Neural progenitor cell (in vitro differentiated cells): Measurements from ENCODE around the gene LRBA.

Experiments
- CTCF ChIP-seq: fragments of 200-600 bp; sonication (generic); IDR thresholded peaks from 2 replicates; pipeline ENCODE4 v1.5.1; 2017; ENCODE audit warnings: antibody characterized with exemption, mild to moderate bottlenecking
- EZH2 ChIP-seq: fragments of 200-600 bp; sonication (generic); IDR thresholded peaks from 2 replicates; pipeline ENCODE4 v1.6.1; 2017; ENCODE audit warnings: antibody characterized with exemption, mild to moderate bottlenecking, moderate library complexity
- EZH2phosphoT487 ChIP-seq: fragments of 200-600 bp; sonication (generic); IDR thresholded peaks from 2 replicates; pipeline ENCODE4 v1.6.1; 2017; ENCODE audit warnings: antibody characterized with exemption

GRCh38 chr4:150814873-150815272, 200.2 kb downstream of the LRBA start:
- no peak for TF ChIP-seq CTCF
- no peak for TF ChIP-seq EZH2
- TF ChIP-seq EZH2phosphoT487: no peak
